ENCODE measurements around the gene NAALADL2. TPM values are rescaled to one million over a fixed set of nuclear protein-coding genes. Genes with fewer than 3 reads are reported as not detected.

Gene NAALADL2
- total RNA-seq, 1 experiment from 2014 or later = 1.9 TPM

GRCh38 chr3:175713268-175713667 lies 854.1 kb downstream of the NAALADL2 start:
- CTCF ChIA-PET = no interaction called here
- Histone ChIP-seq H3K79me2 (ENCODE audit: low read length) (no peaks in the 10 kb centered on the region), H4K20me1 (ENCODE audit: low read length) (no peaks in the 10 kb centered on the region), H3K9ac (ENCODE audit: low read length) (no peak overlapping the region), H3F3A (ENCODE audit: low read length, unreplicated experiment) (no peaks in the 10 kb centered on the region), H3K9me2 (replicated peaks; ENCODE audit: low read length) (no peaks in the 10 kb centered on the region), H3K27me3 (ENCODE audit: low read length) (no peaks in the 10 kb centered on the region), H3K4me1 (ENCODE audit: insufficient read depth, low read length) (no peaks in the 10 kb centered on the region), H3K36me3 (ENCODE audit: low read depth, low read length) (no peaks in the 10 kb centered on the region), H3K27ac (ENCODE audit: low read length) (no peak overlapping the region), H3K4me2 (ENCODE audit: low read length) (no peak overlapping the region), H3K9me3 (ENCODE audit: low read length) (no peaks in the 10 kb centered on the region), H3K4me3 (ENCODE audit: low read length) (no peak overlapping the region), H2AFZ (ENCODE audit: low read length) (no peak overlapping the region)
- ATAC-seq (no peak), DNase-seq (no peak)
- BruUV-seq (replicated peaks) = no TSS peak
- no peak for TF ChIP-seq EZH2phosphoT487 (IDR thresholded peaks at IDR 0.05; ENCODE audit: borderline replicate concordance, low read length)
- no peak for TF ChIP-seq CTCF (conservative IDR thresholded peaks at IDR 0.05; ENCODE audit: low read depth, low read length)
- no peak for TF ChIP-seq EZH2 (IDR thresholded peaks at IDR 0.05; ENCODE audit: low read length, unreplicated experiment)
- POLR2A ChIA-PET (ENCODE audit: unreplicated experiment) = no interaction called here
- intact Hi-C loops (cut with micrococcal nuclease) = no loop called here

GRCh38 chr3:175716446-175716845 lies 857.3 kb downstream of the NAALADL2 start:
- no TSS peak for BruUV-seq (replicated peaks)
- Histone ChIP-seq H3K4me3 (ENCODE audit: low read length) (no peak overlapping the region), H2AFZ (ENCODE audit: low read length) (no peak overlapping the region), H3K9me2 (replicated peaks; ENCODE audit: low read length) (no peaks in the 10 kb centered on the region), H3K4me2 (ENCODE audit: low read length) (no peak overlapping the region), H3K9ac (ENCODE audit: low read length) (no peak overlapping the region), H3K4me1 (ENCODE audit: insufficient read depth, low read length) (no peaks in the 10 kb centered on the region), H4K20me1 (ENCODE audit: low read length) (no peaks in the 10 kb centered on the region), H3F3A (ENCODE audit: low read length, unreplicated experiment) (no peaks in the 10 kb centered on the region), H3K9me3 (ENCODE audit: low read length) (no peaks in the 10 kb centered on the region), H3K79me2 (ENCODE audit: low read length) (no peaks in the 10 kb centered on the region), H3K27ac (ENCODE audit: low read length) (no peak overlapping the region), H3K36me3 (ENCODE audit: low read depth, low read length) (no peaks in the 10 kb centered on the region), H3K27me3 (ENCODE audit: low read length) (no peaks in the 10 kb centered on the region)
- ChIA-PET POLR2A (ENCODE audit: unreplicated experiment) (no interaction called here), CTCF (no interaction called here)
- no peak for DNase-seq
- TF ChIP-seq EZH2 (IDR thresholded peaks at IDR 0.05; ENCODE audit: low read length, unreplicated experiment) = no peak
- no peak for TF ChIP-seq CTCF (conservative IDR thresholded peaks at IDR 0.05; ENCODE audit: low read depth, low read length)
- TF ChIP-seq EZH2phosphoT487 (IDR thresholded peaks at IDR 0.05; ENCODE audit: borderline replicate concordance, low read length) = no peak
- no peak for ATAC-seq
- intact Hi-C loops (cut with micrococcal nuclease) = no loop called here

GRCh38 chr3:175726228-175726627 lies 867.1 kb downstream of the NAALADL2 start:
- no peaks in the 10 kb centered on the region for H3F3A ChIP-seq (ENCODE audit: low read length, unreplicated experiment)
- H3K27ac ChIP-seq (ENCODE audit: low read length) = no peak overlapping the region
- H3K9ac ChIP-seq (ENCODE audit: low read length) = no peak overlapping the region
- H3K9me2 ChIP-seq (replicated peaks; ENCODE audit: low read length) = 0 out of 2 replicates have a peak, but pooled peaks cover 3% of the 10 kb centered on the region
- H3K79me2 ChIP-seq (ENCODE audit: low read length) = no peaks in the 10 kb centered on the region
- DNase-seq = no peak
- no peak overlapping the region for H3K4me2 ChIP-seq (ENCODE audit: low read length)
- H3K4me1 ChIP-seq (ENCODE audit: insufficient read depth, low read length) = peaks cover 11% of the 10 kb centered on the region
- no peaks in the 10 kb centered on the region for H3K36me3 ChIP-seq (ENCODE audit: low read depth, low read length)
- no peaks in the 10 kb centered on the region for H3K9me3 ChIP-seq (ENCODE audit: low read length)
- H4K20me1 ChIP-seq (ENCODE audit: low read length) = no peaks in the 10 kb centered on the region
- ATAC-seq = no peak
- no peak overlapping the region for H3K4me3 ChIP-seq (ENCODE audit: low read length)
- TF ChIP-seq EZH2phosphoT487 (IDR thresholded peaks at IDR 0.05; ENCODE audit: borderline replicate concordance, low read length) (no peak), CTCF (conservative IDR thresholded peaks at IDR 0.05; ENCODE audit: low read depth, low read length) (no peak), EZH2 (IDR thresholded peaks at IDR 0.05; ENCODE audit: low read length, unreplicated experiment) (no peak)
- no peak overlapping the region for H2AFZ ChIP-seq (ENCODE audit: low read length)
- intact Hi-C loops (cut with micrococcal nuclease) = no loop called here
- H3K27me3 ChIP-seq (ENCODE audit: low read length) = no peaks in the 10 kb centered on the region
- ChIA-PET POLR2A (ENCODE audit: unreplicated experiment) (no interaction called here), CTCF (no interaction called here)
- BruUV-seq (replicated peaks) = no TSS peak
